CD4-positive, alpha-beta T cell treated with Interleukin-10 for 1 hour (primary cell): Measurements from ENCODE around the gene SF3A1.

Experiments
- DNase-seq: peaks from one replicate; pipeline ENCODE4 v3.0.0-alpha.2; 2020

SF3A1 gene

GRCh38 chr22:30297991-30298701 is 58.5 kb downstream of the SF3A1 start:
- DNase-seq, result no peak

DNA sequence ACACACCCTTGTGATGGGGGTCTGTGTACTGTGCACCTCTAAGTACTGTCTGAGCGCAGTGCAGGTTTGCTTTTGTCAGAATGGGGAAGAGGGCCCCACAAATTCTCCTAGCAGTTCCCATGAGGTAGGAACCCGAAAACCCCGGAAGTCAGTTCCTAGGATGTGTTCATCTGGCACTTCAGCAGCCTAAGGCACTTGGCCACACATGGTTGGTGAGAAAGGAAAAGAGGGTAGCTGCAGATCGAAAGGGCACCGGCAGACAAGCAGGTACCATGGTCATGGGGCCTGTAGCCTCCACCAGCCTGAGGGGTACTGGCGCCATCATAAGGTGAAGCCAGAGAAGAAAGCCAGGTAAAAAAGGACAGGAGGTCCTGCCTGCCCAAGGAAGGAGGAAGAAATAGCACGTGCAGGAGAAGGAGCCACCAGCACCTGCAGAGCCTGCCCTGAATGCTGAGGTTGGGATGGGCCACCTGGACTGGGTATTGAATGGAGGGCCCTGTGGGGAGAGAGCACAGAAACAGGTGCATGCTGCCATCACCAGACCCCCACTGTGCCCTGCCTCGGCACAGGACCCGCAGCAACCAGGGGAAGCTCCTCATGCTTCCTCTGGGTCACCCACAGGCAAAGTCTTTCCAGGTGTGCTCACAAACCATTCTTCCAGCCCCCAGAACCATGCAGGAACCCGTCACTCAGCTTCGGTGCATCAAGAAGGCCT is 59.3 kb downstream of the SF3A1 start:
- DNase-seq, result no peak

- no peak for DNase-seq
Measured at GRCh38 chr22:30296833-30297232, 59.9 kb downstream of the SF3A1 start.

DNA sequence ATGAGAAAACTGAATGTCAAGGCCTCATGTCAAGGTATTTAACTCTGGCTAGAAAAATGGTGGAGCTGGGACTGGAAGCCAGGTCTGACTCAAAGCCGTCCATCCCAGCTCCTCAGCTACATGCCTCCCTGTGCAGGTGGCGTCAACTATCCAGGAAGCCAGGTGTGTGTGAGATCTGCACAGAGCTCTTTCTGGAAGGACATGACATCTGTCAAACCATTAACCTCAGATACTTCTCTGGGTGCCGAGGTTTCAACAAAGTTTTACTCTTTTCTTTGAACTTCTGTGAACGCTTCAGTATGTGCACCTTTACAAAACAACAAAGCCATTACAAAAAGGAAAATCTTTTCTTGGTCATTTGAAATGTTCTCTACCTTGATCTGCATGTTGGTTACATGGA is 60.4 kb downstream of the SF3A1 start:
- DNase-seq, result no peak

- DNase-seq, result no peak
Measured at GRCh38 chr22:30295576-30295975, 61.1 kb downstream of the SF3A1 start.

GRCh38 chr22:30294830-30295229 is 61.9 kb downstream of the SF3A1 start:
- no peak for DNase-seq

DNA sequence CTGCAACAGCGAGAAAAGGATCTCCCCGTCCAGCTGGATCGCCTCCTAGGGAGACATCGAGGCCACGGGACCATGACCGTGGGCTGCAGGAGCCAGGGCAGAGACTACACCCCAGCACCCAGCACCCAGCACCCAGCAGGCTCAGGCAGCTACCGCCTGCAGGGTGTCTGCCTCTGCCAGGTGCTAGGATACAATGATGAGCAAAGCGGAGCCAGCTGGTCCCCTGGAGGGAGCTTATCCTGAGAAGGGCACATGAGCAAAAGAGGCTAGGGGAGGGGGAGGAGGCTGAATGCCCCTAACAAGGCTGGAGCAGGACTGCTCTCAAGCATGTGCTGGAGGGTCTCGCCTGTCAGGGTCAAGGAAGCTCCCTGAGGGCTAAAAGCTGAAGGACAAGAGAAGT is 62.6 kb downstream of the SF3A1 start:
- DNase-seq, result no peak

DNA sequence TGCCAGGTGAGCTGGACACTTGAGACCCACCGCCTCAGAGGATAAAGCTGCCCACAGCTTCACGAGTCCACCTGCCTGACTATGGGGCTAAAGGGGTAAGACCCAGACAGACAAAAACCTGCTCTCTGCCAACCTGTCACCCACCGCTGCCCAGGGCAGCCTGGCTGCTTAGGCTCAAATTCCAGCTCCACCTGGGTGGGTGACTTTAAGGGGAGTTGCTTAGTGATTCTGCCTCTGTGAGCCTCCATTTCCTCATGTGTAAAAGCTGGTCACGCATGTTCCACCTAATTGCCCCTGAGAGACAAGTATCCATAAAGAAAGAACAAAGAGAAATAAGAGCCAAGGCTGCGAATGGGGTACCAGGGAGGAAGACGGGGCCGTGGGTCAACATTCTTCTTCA is 63.7 kb downstream of the SF3A1 start:
- no peak for DNase-seq

DNA sequence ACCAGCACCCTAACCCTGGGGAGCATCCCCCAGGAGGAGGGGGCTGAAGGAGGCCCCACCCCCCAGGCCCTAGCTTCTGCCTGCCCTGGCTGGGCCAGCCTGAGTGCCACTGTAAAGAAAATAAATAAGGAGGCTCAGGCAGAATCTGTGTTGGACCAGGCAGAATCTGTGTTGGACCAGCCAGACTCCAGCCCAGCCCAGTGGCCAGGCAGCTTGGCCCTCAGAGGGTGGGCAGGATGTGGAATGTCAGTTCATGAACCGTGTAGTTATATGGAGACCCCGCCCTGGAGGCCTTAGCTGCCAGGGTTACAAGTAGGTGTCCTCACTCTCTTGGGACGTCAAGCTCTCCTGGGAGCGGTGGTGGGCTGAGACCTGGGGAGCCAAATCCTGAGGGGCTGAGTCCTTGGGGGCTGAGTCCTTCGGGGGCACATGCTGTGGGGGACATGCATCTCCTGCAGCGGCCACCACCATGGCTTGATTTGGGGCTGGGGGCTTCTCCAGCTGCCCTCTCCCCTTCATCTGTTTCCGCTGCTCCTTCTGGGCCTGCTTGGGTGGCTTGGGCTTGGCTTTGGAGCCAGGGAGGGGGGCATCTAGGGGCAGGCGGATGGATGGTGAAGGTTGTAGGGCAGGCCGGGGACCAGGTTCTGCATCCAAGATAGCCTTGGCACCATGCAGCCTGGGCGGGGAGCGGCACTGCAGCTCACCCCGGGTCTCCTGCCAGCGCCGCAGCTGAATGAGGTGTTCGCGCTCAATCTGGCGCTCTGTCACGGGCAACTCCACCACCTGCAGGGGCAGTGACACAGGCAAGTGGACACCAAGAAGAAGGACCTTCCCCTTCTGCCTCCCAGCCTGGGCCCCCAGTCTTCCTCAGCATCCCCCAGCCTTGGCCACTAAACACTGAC is 64.4 kb downstream of the SF3A1 start:
- DNase-seq, result no peak

GRCh38 chr22:30291058-30291892 is 65.4 kb downstream of the SF3A1 start:
- no peak for DNase-seq

DNA sequence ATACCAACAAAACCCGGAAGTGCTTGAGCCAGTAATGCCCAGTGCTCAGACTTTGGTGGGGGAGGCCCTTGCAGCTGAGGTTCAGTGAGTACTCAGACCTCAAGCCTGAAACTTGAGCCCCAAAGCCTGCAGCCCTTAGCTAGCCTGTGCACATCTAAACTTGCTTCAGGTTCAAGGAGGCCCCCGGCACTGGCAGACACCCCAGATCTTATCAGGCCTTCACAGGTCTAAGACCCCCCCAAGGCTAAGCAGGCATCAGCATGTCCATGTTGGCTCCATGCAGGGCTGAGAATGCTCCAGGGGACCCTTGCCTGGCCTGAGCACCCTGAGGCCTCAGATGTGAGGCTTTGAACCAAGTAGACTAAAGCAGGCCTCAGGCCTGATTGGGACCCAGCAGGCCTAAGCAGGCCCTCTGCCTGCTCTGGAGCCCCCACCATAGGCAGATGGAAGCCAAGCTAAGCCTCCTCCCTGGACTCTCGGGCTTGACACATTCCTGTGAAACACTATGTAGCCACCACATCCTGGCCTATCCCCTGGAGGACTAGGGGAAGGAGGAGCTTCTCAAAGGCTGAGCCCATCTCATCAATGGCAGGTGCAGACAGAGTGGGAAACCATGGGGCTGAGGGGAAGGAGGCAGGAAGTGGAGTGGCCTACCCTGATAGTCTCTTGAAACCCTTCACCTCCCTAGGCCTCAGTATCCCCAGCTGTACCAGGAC is 66.2 kb downstream of the SF3A1 start:
- no peak for DNase-seq

GRCh38 chr22:30289980-30290313 is 66.7 kb downstream of the SF3A1 start:
- DNase-seq, result no peak

GRCh38 chr22:30289141-30289979 is 67.3 kb downstream of the SF3A1 start, which contains the start of gene CASTOR1:
Gene CASTOR1 (minus strand): TSS chr22:30289505. CDS start chr22:30289497, 8 bp downstream.
- peak; percentile 89 for DNase-seq

GRCh38 chr22:30288419-30289140 is 68.1 kb downstream of the SF3A1 start:
- no peak for DNase-seq

GRCh38 chr22:30287648-30288418 is 68.9 kb downstream of the SF3A1 start:
- DNase-seq, result peak; percentile 90

DNA sequence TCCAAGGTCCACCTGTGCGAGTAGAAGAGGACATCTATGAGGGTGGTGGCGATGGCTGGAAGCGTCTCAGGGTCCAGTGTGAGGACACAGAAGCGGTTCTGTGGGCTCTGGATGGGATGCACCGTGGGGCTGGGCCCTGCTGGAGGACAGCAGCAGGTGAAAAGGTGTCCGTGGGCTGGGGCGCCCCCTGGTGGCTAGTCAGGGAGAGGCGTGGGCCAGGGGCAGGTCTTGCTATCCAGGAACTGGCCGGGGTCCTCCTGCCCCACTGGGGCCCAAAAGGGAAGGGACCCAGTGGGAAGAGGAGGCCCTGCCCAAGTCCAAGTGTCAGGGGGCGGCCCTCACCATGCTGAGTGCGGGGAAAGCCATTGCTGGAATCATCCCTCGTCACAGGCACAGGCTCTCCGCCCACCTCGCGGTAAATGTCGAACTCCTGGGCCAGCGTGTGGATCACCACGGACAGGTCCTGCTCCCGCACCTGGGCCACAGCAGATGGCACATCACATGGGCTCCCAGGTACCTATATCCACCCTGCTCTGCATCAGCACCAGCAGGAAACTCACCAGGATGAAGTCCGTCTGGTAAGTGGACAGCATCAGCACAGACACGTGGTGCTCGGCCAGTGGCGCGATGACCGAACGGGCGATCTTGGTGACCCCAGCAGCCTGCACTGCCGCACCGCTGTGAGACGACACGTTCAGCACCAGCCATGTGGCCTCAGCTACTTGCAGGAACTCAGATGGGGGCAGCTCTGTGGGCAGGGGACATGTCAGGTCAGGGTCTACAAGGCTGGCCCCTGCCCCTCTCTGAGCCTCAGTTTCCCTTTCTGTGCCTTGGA is 69.7 kb downstream of the SF3A1 start:
- peak; percentile 87 for DNase-seq

GRCh38 chr22:30286331-30286730 is 70.4 kb downstream of the SF3A1 start:
- no peak for DNase-seq

- DNase-seq, result no peak
Measured at GRCh38 chr22:30285846-30286200, 70.9 kb downstream of the SF3A1 start.
